ENCODE measurements around the gene ARHGAP42.

ARHGAP42 gene

DNA sequence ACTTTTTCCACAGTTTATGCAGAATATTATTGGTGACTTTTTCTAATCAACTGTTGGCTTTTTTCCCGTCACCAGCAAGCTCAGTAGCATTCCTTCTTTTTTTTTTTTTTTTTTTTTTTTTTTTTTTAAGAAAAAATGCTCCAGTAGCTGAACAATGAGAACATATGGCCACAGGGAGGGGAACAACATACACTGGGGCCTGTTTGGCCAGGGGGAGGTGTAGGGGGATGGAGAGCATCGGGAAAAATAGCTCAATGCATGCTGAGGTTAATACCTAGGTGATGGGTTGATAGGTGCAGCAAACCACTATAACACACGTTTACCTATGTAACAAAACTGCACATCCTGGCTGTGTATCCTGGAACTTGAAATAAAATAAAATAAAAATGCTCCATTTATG lies 82.5 kb downstream of the ARHGAP42 start:
- ChIA-PET POLR2A (interaction anchor here (0.6 kb wide), 1 partner anchor 1353 kb away, joined by 4 read pairs; no protein-coding TSS in a partner anchor), CTCF (no interaction called here)
- TF ChIP-seq, protein P1, sequence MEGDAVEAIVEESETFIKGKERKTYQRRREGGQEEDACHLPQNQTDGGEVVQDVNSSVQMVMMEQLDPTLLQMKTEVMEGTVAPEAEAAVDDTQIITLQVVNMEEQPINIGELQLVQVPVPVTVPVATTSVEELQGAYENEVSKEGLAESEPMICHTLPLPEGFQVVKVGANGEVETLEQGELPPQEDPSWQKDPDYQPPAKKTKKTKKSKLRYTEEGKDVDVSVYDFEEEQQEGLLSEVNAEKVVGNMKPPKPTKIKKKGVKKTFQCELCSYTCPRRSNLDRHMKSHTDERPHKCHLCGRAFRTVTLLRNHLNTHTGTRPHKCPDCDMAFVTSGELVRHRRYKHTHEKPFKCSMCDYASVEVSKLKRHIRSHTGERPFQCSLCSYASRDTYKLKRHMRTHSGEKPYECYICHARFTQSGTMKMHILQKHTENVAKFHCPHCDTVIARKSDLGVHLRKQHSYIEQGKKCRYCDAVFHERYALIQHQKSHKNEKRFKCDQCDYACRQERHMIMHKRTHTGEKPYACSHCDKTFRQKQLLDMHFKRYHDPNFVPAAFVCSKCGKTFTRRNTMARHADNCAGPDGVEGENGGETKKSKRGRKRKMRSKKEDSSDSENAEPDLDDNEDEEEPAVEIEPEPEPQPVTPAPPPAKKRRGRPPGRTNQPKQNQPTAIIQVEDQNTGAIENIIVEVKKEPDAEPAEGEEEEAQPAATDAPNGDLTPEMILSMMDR (IDR thresholded peaks at IDR 0.05; ENCODE audit: control extremely low read depth, extremely low read depth, low read depth, missing control alignments), result no peak

DNA sequence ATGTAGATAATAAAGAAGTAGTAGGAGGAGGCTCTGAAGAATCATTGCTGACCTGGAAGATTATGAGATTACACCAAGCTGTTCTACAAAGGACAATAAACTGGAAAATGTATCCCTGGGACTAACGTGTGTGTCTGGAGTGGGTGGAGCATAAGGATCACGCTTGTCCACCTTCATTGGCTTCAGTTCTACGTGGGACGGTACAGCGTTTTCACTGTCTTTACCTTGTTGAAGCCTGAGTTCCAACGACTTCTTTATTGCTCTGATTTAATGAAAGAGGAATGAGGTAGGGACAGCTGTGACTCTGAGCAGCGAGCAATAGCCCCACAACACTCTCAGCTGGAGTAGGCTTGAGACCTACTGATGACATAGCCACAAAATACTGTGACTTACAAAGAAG lies 87.0 kb downstream of the ARHGAP42 start:
- CTCF ChIA-PET, result no interaction called here
- DNase-seq (ENCODE audit: extremely low spot score), result no peak
- POLR2A ChIA-PET, result no interaction called here
- TF ChIP-seq, protein P1 (IDR thresholded peaks at IDR 0.05; ENCODE audit: control extremely low read depth, extremely low read depth, low read depth, missing control alignments), result no peak

More for the DNA sequence above, 82.5 kb downstream of the ARHGAP42 start:
- no peak for DNase-seq (ENCODE audit: extremely low spot score)

DNA sequence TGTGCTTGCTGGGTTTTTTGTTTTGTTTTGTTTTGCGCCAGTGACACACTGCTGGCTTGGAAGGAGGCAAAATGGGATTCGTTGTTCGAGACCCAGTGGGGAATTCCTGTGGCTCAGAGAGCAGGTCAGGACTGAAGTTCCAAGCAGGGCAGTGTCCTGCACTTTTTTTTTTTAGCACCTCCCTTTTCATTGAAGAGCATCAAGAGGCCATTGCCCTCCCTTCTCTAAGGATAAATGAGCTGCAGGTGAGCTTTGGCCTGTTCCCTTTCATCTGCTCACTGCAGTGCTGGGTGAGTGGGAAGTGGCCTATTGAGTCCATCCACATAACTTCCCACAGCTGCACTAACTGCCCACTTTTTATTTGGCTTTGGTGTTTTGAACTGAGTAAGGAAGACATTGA lies 87.8 kb downstream of the ARHGAP42 start:
- POLR2A ChIA-PET, result no interaction called here
- TF ChIP-seq, protein P1 (IDR thresholded peaks at IDR 0.05; ENCODE audit: control extremely low read depth, extremely low read depth, low read depth, missing control alignments), result no peak
- no peak for DNase-seq (ENCODE audit: extremely low spot score)
- CTCF ChIA-PET, result interaction anchor here (1.1 kb wide), 1 partner anchor 20 kb away, joined by 4 read pairs; no protein-coding TSS in a partner anchor

DNA sequence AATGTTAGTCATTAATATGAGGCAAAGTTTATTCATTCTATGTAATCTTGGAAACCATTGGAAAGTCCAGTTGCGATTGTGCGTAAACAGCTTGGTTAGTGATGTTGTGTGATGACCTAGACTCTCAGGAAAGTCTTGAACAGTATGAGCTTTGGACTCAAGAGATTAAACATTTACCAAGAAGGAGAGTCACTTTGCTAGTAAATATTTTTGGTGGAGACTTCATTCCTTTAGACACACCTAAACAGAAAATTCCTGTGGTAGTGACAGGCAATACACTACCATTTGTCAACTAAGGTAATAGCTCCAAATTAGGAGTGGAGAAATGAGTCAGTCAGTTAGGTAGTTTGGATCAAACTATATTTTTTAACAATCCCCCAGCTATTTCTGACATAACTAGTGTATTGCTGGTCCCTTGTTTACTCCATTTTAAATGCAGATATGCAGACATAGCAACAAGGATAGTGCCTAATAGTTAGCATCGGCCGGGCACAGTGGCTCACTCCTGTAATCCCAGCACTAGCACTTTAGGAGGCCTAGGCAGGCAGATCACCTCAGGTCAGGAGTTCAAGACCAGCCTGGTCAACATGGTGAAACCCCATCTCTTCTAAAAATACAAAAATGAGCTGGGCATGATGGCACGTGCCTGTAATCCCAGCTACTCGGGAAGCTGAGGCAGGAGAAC lies 89.3 kb downstream of the ARHGAP42 start:
- TF ChIP-seq, protein P1 (IDR thresholded peaks at IDR 0.05; ENCODE audit: control extremely low read depth, extremely low read depth, low read depth, missing control alignments), result no peak
- ChIA-PET POLR2A (no interaction called here), CTCF (interaction anchor here (1.0 to 1.7 kb wide), 4 partner anchors 9 to 18 kb away, joined by 3 to 4 read pairs (median 4); no protein-coding TSS in a partner anchor)
- DNase-seq (ENCODE audit: extremely low spot score), result no peak

DNA sequence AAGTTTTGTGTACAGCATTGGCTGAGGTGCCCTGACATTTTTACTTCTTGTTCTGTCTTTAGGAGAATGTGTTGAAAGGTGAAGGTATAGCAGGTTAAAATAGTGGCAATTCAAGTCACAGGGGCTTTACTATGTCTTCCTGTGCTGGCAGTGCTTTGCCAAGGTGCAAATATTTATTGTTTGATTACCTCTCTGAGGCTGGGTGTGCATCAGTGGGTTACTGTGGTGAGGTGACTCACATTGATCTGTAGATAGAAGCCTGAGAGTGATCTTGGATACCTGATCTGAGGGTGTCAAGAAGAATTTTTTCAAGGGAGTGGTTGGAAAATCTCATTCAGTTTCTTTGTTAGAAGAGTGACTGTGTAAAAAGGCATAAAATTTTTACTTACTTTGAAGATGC lies 90.0 kb downstream of the ARHGAP42 start:
- TF ChIP-seq, protein P1 (IDR thresholded peaks at IDR 0.05; ENCODE audit: control extremely low read depth, extremely low read depth, low read depth, missing control alignments), result no peak
- ChIA-PET POLR2A (no interaction called here), CTCF (interaction anchor here (1.7 kb wide), 1 partner anchor 17 kb away, joined by 4 read pairs; no protein-coding TSS in a partner anchor)
- DNase-seq (ENCODE audit: extremely low spot score), result no peak

DNA sequence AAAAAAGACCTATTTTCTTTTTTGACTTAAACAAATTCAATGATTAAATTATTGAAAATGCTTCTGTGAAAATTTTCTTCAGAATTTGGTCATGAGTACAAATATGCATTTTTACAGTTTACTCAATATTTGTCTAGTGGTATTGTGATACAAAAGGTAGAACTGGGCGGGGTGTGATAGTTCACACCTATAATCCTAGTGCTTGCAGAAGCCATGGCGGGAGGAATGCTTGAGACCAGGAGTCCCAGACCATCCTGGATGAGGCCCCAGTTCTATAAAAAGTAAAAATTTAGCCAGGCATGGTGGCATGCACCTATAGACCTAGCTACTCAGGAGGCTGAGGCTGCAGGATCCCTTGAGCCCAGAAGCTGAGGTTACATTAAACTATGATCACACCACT lies 90.6 kb downstream of the ARHGAP42 start:
- DNase-seq (ENCODE audit: extremely low spot score), result no peak
- ChIA-PET POLR2A (no interaction called here), CTCF (interaction anchor here (1.7 kb wide), 1 partner anchor 18 kb away, joined by 4 read pairs; no protein-coding TSS in a partner anchor)
- TF ChIP-seq, protein P1 (IDR thresholded peaks at IDR 0.05; ENCODE audit: control extremely low read depth, extremely low read depth, low read depth, missing control alignments), result no peak
